HUDEP-2 (cell line): Measurements from ENCODE around the gene DLGAP4.
"Not testable (repeated sequence)": the region's sequence is repeated elsewhere in the genome, so short reads cannot be mapped to it uniquely, and the experiment has no call there.

Source experiments
- DNase-seq, 76 experiments: peaks; one replicate each; lab custom pipeline; 2025; ENCODE audit not compliant: unreplicated experiment in 76 of 76; lab: John Stamatoyannopoulos, UW

The DLGAP4 gene

DNA sequence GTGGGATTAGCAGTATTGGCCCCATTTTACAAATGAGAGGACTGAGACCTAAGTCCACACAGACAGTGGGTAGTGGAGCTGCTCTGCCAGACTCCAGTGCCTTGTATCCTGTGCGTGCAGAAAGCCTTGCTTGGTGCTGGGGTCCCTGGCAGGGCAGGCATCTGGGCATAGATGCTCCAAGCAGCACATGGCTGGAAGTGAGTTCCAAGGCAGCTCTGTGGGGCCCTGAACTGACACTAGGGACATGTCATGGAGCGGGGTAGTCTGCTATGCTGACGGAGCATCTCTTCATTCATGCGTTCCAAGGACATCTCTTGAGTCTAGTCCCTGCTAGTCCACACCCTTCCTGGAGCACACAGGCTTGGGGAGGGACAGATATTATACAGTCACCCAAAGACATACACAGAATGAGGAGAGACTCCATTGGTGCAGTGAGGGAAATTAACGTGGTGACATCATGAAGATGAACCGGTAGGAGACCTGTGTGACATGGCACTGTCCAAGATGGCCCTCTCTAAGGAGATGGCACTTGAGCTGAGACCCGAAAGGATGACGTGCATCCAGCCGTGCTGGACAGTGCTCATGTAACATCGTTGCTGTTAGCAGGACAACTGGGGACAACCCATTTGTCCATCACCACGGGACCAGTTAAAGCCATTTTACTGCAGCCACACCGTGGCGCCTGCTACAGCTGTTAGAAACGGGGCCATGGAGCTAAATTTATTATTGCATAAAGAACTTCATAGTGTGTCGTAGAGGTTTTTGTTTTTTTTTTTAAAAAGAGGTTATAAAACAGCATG lies 65.1 kb downstream of the DLGAP4 start:
- DNase-seq = no peak

DNA sequence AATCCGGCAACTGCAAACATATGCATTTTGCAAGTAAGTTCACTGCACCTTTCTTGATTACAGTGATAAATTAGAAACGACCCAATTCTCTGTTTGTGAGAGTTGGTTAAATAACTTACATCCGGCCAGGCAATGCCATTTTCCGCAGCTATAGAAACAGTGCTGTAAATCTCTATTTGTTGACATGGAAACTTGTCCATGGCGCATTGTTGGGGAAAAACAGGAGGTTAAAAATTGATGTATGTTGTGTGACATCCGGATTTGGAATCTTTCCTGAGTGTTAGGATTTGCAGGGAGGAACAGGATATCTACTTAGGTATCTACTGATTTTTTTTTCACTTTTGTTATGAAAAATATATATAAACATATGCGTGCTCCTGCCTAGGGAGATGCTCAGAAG lies 66.5 kb downstream of the DLGAP4 start:
- DNase-seq = no peak

DNA sequence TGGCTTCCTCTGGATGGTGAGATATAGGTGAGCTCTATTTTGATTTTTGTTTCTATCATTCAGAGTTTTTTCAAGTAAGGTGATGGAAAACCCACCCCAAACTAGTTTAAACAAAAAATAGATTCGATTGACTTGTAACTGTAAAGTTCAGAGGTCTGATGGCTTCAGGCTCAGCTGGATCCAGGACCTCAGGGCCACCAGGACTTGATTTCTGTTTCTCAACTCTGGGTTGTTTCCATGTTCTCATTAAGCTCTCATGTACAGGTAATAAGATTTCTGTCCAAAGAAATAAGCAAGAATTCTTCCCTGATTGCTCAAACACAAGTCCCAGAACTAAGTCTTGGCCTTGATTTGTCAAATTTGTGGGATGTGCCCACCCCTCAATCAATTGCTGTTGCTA lies 67.0 kb downstream of the DLGAP4 start:
- DNase-seq = no peak

DNA sequence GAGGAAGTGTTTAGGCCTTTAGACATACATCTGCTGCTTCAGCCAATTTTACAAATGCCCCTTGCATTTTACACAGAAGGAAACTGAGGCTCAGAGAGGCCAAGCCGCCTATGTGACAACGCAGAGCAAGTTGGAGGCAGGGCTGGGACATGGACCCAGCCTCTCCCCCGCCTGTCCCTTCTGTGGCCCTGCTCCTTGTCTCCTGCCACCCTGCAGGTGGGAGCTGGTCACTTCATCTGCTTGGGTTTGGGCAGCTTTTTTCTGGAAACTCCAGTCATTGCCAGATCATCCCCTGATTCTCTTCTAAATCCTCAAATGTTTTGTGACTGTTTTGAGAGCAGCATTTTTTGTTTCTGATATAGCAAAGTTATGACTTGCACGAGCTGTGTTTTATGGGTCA lies 68.9 kb downstream of the DLGAP4 start:
- DNase-seq = no peak

DNA sequence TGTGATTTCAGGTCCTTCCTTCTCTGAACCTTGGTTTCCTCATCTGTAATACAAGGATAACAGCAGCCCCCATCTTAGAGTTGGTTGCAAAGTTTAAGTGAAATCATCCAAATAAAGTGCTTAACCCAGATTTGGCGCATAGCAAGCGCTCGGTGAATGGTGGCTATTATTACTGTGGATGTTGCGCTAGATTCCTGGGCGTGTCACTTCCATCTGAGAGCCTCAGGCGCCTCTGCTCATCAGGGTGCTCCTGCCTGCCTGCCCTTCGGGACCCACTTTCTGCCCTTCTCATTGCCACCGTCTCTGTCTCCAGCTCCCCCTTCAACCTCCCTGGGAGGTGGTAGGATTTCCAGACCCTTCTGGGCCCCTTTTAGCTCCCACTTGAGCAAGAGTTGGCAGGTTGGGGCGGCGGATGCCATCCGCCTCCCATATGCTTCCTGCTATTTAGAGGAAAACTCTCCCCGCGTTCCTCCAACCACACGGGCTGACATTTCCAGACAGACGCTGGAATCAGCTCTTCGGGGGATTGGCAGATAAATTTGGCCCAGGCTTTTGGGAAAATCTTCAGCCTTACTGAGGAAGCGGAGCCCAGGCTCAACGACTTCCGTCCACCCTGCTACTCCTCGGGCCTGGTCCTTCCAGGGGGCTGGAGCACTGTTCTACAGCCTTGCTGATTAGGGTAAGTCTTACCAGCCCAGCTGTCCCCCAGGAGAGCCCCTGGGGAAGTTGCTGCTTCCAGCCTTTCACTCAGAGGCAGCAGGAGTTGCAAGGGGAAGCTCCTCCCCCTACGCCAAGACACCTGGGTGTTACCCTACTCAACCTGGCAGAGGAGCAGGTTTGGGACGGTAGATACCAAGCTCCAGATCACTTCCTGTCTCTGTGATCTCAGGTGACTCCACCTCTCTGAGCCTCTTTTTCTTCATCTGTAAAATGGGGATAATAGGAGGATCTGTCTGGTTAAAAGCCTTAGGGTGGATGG lies 71.5 kb downstream of the DLGAP4 start:
- DNase-seq = no peak

DNA sequence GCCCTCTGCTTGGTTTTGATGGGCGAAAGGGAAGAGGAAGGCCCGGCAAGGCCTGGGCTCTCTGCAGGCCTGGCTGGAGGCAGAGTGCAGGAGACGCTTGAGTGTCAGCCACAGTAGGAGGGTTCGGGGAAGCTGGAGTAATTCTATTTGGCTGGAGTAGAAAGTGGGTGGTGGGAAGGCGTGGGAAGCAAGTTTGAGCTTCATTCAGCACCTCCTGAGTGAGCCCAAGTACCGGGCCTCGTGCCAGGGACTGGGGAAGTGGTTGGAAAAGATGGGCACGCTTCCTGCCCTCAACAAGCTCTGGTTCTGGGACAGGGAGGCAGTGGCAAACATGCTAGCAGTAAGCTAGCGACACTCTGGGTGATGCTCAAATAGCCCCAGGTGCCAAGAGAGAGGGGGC lies 72.5 kb downstream of the DLGAP4 start:
- no peak for DNase-seq

DNA sequence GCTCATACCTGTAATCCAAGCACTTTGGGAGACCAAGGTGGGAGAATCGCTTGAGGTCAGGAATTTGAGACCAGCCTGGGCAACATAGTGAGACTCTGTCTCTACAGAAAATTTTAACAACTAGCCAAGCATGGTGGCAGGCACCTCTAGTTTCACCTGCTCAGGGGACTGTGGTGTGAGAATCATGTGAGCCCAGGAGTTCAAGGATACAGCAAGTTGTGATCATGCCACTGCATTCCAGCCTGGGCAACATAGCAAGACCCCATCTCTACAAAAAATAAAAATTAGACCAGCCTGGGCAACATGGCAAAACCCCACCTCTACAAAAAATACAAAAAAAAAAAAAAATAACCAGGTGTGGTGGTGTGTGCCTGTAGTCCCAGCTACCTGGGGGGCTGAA lies 73.8 kb downstream of the DLGAP4 start:
- DNase-seq = not testable (repeated sequence)

DNA sequence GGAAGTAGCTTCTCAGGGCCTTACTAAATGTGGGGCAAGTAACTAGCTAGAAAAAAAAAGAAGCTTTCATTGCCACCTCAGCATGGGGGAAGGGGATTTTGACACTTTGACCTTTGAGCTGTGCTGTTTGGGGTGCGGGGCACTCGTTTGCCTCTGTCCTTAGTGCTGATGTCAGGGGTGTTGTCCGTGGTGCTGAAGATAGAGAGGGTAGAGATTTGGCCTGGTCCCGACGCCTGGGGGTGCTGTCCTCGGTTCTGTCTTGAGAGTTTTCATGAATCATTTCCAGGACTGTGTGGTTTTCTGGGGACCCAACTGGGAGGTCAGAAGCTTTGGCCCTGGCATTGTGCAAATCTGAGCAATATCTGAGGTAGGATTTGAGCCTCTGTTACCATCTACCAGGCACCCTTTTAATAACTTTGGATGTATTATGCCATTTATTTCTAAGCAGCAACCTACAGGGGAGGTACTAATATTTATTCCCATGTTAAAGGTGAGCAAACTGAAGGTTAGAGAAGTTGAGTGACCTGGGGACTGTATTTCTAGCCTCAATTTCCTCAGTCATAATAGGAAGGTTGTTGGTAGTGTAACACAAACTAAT lies 78.0 kb downstream of the DLGAP4 start:
- peak in 52 of 76 experiments; percentile 2 to 66 (median 26) for DNase-seq

DNA sequence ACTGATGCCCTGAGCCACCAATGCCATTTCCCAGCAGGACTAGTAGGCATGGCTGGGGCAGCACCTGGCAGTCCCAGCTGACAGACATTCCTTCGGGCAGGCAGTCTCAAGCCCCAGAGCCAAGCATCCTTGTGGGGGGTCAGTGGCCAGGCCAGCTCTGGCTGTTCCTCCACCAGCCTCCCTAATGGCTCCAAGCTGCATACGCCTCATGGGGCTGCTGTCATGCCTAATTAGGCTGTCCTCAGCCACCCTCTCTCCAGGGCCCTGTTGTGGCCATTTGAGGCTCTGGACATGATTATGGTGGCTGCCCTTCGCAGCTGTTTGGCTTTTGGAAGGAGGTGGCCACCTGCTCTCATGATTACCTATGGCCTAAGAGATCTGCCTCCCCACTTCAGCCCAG lies 79.4 kb downstream of the DLGAP4 start:
- DNase-seq = no peak

DNA sequence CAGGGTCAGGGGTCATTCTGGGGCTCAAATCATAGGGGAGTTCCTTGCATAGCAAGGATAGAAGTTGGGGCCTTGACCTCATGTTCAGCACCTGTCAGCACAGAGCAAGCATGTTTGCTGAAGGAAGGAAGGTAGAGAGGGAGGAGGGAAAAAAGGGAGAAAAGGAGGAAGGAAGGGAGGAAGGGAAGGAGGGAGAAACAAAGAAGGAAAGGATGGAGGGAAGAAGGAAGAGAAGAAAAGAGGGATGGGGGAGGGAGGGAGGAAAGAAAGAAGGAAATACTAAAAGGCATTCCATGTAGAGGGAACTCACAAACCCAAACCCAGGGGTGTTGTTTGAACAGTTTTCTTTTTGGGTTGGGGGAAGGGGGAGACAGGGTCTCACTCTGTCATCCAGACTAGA lies 80.1 kb downstream of the DLGAP4 start:
- no peak for DNase-seq

DNA sequence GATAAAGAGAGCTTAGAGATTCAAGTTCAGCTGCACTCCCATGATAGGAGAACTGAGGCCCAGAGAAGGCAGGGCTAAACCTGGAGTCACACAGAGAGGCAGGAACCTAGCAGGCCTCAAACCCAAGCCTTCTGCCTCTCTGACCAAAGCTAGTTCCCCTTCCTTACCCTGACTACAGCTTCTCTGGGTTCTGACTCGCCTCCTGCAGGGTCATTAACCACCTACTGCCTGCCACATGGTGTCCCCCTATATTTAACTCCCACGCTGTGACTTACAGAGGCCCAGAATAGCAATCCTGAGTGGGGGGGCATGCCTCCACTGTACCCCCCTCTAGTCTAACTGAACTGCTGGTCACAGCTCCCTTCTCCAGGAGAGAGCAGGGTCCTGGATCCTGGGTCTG lies 84.1 kb downstream of the DLGAP4 start:
- no peak for DNase-seq

DNA sequence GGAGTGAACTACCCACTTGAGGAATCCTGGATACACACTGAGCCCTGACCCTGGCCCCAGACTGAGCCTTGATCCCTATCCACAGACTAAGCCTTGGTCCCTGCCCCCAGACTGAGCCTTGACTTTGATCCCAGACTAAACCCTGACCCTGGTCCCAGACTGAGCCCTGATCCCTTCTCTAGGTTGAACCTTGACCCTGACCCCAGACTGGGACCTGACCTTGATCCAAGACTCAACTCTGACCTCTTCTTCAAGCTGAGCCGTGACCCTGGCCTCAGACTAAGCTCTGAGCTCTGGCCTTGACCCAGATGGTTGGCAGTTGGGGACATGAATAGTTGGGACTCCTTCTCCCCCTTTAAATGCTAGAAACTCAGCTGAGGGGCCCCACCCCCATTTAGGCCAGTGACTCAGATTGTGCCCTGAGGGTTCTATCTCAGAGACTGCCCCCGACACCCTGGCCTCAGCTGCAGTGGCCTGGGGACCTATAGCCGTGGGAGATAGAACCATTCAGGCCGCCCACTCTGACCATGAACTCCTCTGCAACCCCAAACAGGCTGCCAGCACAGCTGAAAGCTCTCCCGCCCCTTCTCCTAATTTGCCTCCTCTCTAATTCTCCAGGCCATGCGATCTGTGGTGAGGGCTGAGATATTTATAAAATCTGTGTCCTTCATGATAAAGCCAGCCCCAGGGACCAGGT lies 84.7 kb downstream of the DLGAP4 start:
- no peak for DNase-seq

DNA sequence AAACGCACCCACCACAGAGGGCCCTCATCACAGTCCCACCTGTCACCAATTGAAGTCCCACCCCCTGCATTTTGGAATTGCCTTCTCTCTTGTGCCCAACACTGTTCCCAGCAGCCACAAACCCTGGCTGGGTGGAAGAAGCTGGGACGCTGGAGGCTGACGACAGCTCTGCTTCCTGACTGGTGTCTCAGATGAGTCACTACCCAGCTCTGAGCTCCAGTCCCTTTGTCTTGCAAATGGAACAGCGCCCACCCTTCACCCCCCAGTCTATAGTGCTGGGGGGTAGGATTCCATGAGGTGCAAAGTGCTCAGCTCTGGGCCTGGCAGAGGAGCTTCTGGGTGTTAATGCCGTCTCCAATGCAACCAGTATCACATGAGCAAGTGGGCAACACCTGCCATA lies 85.3 kb downstream of the DLGAP4 start:
- no peak for DNase-seq

DNA sequence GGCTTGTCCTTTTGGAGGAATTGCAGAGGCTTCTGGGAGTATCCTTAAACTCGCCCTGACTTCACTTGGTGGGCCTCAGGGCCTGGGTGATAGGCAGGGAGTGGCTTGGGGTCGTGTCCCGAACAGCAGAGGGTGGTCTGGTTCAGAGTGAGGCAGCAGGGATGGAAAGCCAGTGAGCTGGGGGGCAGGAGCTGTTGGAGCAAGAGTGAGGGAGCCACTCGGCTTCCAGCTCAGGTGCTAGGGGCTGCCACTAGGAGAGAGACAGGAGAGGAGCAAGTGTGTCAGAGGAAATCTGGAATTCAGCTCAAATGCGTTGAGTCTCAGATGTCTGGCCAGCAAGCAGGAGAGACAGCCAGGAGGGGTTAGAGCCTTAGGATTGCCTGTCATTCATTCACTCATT lies 85.8 kb downstream of the DLGAP4 start:
- DNase-seq = no peak

DNA sequence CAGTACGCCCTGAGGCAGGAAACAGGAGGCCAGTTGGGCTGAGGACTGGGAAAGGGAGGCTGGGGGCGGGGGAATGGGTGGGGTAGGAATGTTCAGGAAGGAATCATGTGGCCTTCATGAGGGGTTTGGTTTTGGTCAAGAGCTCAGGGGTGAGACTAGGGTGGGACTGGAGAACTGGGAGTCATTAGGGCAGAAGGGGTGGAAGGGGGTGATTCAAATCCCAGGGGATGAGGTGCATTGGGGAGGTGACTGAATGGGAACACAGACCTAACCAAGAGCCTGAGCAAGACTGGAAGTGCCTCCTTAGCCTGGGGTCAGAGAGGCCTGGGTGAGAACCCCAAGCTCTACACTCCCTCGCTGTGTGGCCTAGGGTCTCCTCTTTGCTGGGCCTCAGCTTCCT lies 86.8 kb downstream of the DLGAP4 start:
- DNase-seq = no peak

DNA sequence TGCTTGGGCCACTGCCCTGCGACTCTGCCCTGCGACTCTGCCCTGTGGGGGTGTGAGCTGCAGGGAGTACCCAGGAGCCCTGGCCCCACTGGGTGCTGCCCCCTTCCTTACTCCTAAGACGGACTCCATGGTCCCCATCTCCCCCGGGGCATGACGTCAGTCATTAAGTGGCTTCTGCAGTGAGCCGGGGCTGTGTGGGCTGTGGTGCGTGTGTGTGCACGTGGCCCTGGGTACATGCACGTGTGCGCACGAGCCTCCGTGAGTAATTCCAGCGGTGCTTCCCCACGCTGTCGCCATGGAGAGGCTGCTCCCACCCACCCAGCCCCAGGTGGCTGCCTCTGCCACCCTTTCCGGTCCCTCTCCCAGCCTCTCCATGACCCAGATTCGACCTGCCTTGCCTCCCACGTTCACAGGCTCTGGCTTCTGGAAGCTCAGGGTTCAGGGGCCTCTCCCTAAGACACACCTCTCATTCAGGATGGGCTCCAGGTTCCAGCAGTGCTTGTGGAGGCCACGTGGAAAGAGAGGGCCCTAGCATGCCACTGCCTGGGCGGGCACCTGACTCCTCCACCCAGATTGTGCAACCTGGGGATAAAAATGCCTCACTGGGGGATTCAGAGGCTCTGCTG lies 88.3 kb downstream of the DLGAP4 start:
- no peak for DNase-seq

DNA sequence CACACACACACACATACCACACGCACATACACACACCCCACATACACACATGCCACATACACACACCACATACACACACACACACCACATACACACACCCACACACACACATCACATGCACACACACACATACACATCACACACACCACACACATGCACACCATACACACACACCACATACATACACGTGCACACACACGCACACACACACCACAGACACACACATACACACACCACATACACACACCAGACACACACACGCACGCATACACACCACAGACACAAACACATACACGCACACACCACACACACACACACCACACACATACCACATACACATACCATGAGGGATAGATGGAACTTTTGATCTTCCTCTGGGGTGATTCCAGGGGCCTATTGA lies 90.2 kb downstream of the DLGAP4 start:
- DNase-seq = no peak

DNA sequence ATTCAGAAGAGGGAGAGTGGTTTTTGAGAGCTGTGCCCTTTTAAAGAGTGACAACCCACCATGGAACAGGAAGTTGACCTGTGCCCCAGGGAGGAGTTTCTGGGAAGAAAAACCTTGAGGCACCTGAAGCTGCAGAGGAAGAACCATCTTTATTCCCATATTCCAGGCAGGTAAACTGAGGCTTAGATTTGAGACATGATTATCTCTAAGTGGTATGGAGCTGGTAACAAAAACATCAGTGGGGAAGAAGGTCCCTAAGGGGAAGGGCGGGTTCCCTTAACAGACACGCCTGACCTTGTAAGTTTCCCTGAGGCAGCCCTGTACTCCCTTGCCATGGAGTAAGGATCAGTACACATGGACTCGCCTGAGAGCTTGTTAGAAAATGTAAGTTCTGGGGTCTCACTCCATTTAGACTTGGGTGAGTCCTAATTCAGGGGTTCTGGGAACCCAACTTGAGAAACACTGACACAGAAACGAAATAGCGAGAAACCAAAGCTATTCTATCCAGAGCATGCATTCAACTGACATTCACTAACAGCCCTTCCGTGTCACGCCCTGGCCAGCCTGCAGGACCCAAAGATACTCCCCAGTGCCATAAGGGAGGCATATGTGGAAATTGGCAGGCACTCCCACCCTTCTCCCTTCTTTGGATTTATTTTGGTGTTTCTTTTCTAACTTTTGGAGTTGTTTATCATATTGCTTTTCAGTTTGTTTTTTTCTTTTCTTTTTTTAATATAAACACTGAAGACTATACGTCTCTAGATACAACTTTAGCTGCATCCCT lies 90.9 kb downstream of the DLGAP4 start:
- no peak for DNase-seq

DNA sequence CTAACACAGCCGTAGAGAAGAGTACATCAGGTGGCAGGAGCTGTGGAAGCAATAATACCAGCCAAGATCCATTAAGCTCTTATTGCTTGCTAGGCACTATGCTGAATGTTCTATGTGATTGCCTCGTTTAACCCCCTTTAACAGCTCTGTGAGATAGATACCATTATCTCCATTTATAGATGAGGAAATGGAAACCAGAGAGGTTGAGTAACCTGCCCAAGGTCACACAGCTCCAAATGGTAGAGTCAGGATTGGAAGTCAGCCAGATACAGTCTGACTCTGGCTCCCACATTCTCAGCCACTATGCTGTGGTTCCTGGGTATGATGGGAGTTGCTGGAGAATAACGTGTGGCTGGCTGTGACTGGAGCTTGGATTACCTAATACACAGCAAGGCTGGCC lies 92.4 kb downstream of the DLGAP4 start:
- no peak for DNase-seq
